Stimulated activated CD8-positive, alpha-beta memory T cell treated with anti-CD3 and anti-CD28 coated beads, Interleukin-7, amount 100 ng/mL, for 48 hours (primary cell): ENCODE measurements around the gene TSHR.
A peak's percentile ranks its signal among the peaks of the same experiment; 100 is the strongest.

Experiments used
- DNase-seq, 2 donors: peaks; one replicate each; pipeline ENCODE4 v3.0.0-alpha.2; 2020; ENCODE audit warnings: low read depth in 1 of 2; ENCODE audit errors: extremely low read depth in 1 of 2

Gene TSHR

GRCh38 chr14:81170104-81170828 lies 214.8 kb downstream of the TSHR start:
- peak; percentile 76 to 88 for DNase-seq

GRCh38 chr14:81170829-81171195 lies 215.4 kb downstream of the TSHR start:
- no peak for DNase-seq

- DNase-seq: no peak
These were observed 216.9 kb downstream of the TSHR start for GRCh38 chr14:81172353-81172752.

- no peak for DNase-seq
These were observed 217.5 kb downstream of the TSHR start for GRCh38 chr14:81172881-81173280.

- no peak for DNase-seq
These were observed 220.8 kb downstream of the TSHR start for GRCh38 chr14:81176241-81176640.

GRCh38 chr14:81177225-81177624 lies 221.8 kb downstream of the TSHR start:
- DNase-seq: no peak

GRCh38 chr14:81178063-81178462 lies 222.6 kb downstream of the TSHR start:
- no peak for DNase-seq

GRCh38 chr14:81179631-81180030 lies 224.2 kb downstream of the TSHR start:
- no peak for DNase-seq

GRCh38 chr14:81187832-81188522 lies 232.6 kb downstream of the TSHR start:
- DNase-seq: no peak

GRCh38 chr14:81192594-81192993 lies 237.2 kb downstream of the TSHR start:
- no peak for DNase-seq

GRCh38 chr14:81193924-81194633 lies 238.7 kb downstream of the TSHR start:
- no peak for DNase-seq
